ENCODE results near the gene COPB1.
A peak's percentile ranks its signal among the peaks of the same experiment; 100 is the strongest.

DNA sequence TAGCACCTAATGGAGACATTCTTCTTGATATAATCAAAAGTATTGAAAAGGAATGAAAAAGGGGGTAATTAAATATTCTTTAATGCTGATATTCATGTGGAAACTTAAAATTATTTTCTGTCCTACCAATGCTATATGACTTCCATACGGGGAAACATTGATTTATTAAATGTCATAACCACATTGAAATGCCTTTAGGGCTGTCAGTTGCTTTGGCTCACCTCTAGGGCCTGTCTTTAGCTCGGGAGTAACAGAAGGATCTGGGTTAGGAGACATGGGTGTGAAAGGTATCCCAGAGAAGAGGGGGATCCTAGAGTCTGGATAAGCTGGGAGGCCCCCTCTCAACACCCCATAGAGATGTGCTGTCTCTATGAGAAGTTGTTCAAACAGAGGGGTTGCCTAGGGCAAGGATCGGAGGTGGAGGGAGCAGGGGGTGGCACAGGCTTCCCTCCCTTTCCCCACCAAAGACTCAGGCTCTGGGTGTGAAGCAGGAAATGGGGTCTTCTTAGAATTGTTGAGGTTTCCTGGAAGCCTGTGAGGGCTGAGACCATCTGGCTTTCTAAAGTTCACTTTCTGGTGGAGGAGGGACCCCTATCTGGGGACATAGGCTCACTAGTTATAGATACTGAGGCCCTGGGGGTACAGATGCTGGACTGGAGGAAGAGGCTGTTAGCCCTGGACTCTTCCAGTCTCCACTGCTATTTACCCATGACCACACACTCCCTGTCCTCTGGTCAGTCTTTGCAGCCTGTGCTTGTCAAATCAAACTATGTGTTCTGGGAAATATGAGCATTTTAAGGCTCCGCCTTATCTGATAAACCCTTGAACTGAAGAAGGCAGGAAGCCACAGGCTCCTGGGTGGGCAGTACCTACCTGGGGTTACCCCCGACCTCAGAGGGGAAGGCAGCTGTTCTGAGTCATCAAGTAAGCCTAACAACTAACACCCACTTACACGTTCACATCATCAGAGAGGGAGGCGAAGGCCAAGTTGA lies 84.8 kb downstream of the COPB1 start:
- TF ChIP-seq, protein P1, sequence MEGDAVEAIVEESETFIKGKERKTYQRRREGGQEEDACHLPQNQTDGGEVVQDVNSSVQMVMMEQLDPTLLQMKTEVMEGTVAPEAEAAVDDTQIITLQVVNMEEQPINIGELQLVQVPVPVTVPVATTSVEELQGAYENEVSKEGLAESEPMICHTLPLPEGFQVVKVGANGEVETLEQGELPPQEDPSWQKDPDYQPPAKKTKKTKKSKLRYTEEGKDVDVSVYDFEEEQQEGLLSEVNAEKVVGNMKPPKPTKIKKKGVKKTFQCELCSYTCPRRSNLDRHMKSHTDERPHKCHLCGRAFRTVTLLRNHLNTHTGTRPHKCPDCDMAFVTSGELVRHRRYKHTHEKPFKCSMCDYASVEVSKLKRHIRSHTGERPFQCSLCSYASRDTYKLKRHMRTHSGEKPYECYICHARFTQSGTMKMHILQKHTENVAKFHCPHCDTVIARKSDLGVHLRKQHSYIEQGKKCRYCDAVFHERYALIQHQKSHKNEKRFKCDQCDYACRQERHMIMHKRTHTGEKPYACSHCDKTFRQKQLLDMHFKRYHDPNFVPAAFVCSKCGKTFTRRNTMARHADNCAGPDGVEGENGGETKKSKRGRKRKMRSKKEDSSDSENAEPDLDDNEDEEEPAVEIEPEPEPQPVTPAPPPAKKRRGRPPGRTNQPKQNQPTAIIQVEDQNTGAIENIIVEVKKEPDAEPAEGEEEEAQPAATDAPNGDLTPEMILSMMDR (IDR thresholded peaks at IDR 0.05) = peak; percentile 11; the same call in 1 of the 2 replicates
- TF ChIP-seq RCOR1 (IDR thresholded peaks at IDR 0.05; ENCODE audit: low read length) (no peak), EP300 (IDR thresholded peaks at IDR 0.05; ENCODE audit: borderline replicate concordance in 1 of 2, low read depth in 1 of 2, low read length in 1 of 2) (no peak)
